Lung (tissue), 12 donors: Measurements from ENCODE around the gene DNAJB6. TPM values are rescaled to one million over a fixed set of nuclear protein-coding genes. Genes with fewer than 3 reads are reported as not detected.

Experiments
- ATAC-seq: fragments of 200-7000 bp; cut with Tn5 transposase; one replicate; pipeline ENCODE4 v1.9.1; 2020; ENCODE audit warnings: moderate number of reproducible peaks; ENCODE audit not compliant: insufficient read depth, low FRiP score
- DNase-seq, 3 donors: peaks; one replicate each; pipeline ENCODE4 v3.0.0-alpha.2; 2013 to 2017
- H3K27ac ChIP-seq, 2 donors: one replicate each; pipeline ENCODE4 v1.5.1; 2013; ENCODE audit warnings: mild to moderate bottlenecking in 2 of 2, moderate library complexity in 2 of 2, control low read depth in 1 of 2, inconsistent platforms in 1 of 2, low read depth in 1 of 2, low read length in 1 of 2
- H3K27me3 ChIP-seq, 3 donors: one replicate each; pipeline ENCODE4 v1.5.1; 2013; ENCODE audit warnings: low read length in 2 of 3; ENCODE audit not compliant: control insufficient read depth in 3 of 3, insufficient read depth in 3 of 3
- H3K36me3 ChIP-seq, 4 donors: one replicate each; pipeline ENCODE4 v1.5.1; 2013; ENCODE audit warnings: low read length in 4 of 4, mild to moderate bottlenecking in 1 of 4, moderate library complexity in 1 of 4; ENCODE audit not compliant: control insufficient read depth in 4 of 4, insufficient read depth in 4 of 4
- H3K4me1 ChIP-seq, 5 donors: one replicate each; pipeline ENCODE4 v1.5.1; 2013; ENCODE audit warnings: low read length in 5 of 5, mild to moderate bottlenecking in 2 of 5, moderate library complexity in 1 of 5; ENCODE audit not compliant: control insufficient read depth in 5 of 5, insufficient read depth in 5 of 5
- H3K4me3 ChIP-seq: one replicate; pipeline ENCODE4 v1.5.1; 2013; ENCODE audit warnings: mild to moderate bottlenecking, control low read depth, moderate library complexity
- H3K9ac ChIP-seq, 2 donors: one replicate each; pipeline ENCODE4 v1.5.1; 2013; ENCODE audit warnings: low read length in 2 of 2, control low read depth in 1 of 2; ENCODE audit not compliant: insufficient read depth in 1 of 2
- H3K9me3 ChIP-seq, 4 donors: one replicate each; pipeline ENCODE4 v1.5.1; 2013; ENCODE audit warnings: low read length in 3 of 4, mild to moderate bottlenecking in 1 of 4, moderate library complexity in 1 of 4; ENCODE audit not compliant: control insufficient read depth in 4 of 4, insufficient read depth in 3 of 4
- CTCF ChIP-seq: IDR thresholded peaks from 2 replicates; pipeline ENCODE4 v1.5.1; 2012; ENCODE audit warnings: mild to moderate bottlenecking; ENCODE audit errors: control extremely low read depth, extremely low read depth
- WGBS, 2 donors: extraction: QIAGEN DNeasy Blood & Tissue Kit; methylation state at CpG; one replicate each; pipeline ENCODE4 v1.1.7; 2013; 5-methylcytosine and 5-hydroxymethylcytosine counted together
- polyA plus RNA-seq, 2 donors: library from polyadenylated mRNA; stranded (reverse); fragments of 200-250 nt; gene quantifications; one replicate each; pipeline ENCODE4 v1.2.1, GENCODE V29; 2013
- total RNA-seq, 2 donors: library from RNA; depleted of rRNA in 1 of 2; stranded (reverse); fragments of >200 nt in 1 of 2; gene quantifications; one replicate each; pipeline ENCODE4 v1.2.1, GENCODE V29; 2014 to 2021
- donor health status: control.
- donor health status: control.
- donor health status: Bipolar disorder and iron deficiency.
- donor health status: healthy.
- donor health status: DM: yes; HTN: yes; CAD: no.

DNAJB6 gene
- total and polyA plus RNA-seq, 4 donors = 58.1 to 117 (median 83.0) TPM

GRCh38 chr7:157429680-157430224 lies 92.9 kb downstream of the DNAJB6 start:
- H3K9ac ChIP-seq = no peak overlapping the region
- no peaks in the 10 kb centered on the region for H3K9me3 ChIP-seq
- H3K36me3 ChIP-seq = no peaks in the 10 kb centered on the region
- peaks cover 0 to 6% (median 4%) of the 10 kb centered on the region in 3 donors for H3K27me3 ChIP-seq
- no peak overlapping the region for H3K4me3 ChIP-seq
- DNase-seq = no peak
- H3K4me1 ChIP-seq = peaks cover 0 to 3% (median 0%) of the 10 kb centered on the region in 5 donors
- 88 to 97% methylated on average over 6 of the region's 6 CpGs for WGBS, 2 donors
- no peak for ATAC-seq
- H3K27ac ChIP-seq = no peak overlapping the region
- TF ChIP-seq CTCF = no peak

- ATAC-seq (no peak), DNase-seq (no peak)
- Histone ChIP-seq H3K36me3 (no peaks in the 10 kb centered on the region), H3K9me3 (no peaks in the 10 kb centered on the region), H3K27ac (no peak overlapping the region), H3K4me1 (peaks cover 0 to 3% (median 0%) of the 10 kb centered on the region in 5 donors), H3K4me3 (no peak overlapping the region), H3K9ac (no peak overlapping the region), H3K27me3 (peaks cover 0 to 6% (median 4%) of the 10 kb centered on the region in 3 donors)
- WGBS, 2 donors = 66 to 75% methylated on average over 7 of the region's 7 CpGs
- no peak for TF ChIP-seq CTCF
Measured at GRCh38 chr7:157430721-157431120, 93.9 kb downstream of the DNAJB6 start.

GRCh38 chr7:157431173-157431950 lies 94.6 kb downstream of the DNAJB6 start:
- ATAC-seq (no peak), DNase-seq (no peak)
- no peak for TF ChIP-seq CTCF
- H3K4me3 ChIP-seq = no peak overlapping the region
- 85 to 89% methylated on average over 29 of the region's 29 CpGs for WGBS, 2 donors
- peaks cover 0 to 6% (median 4%) of the 10 kb centered on the region in 3 donors for H3K27me3 ChIP-seq
- H3K9me3 ChIP-seq = no peaks in the 10 kb centered on the region
- no peak overlapping the region for H3K27ac ChIP-seq
- no peaks in the 10 kb centered on the region for H3K36me3 ChIP-seq
- no peak overlapping the region for H3K9ac ChIP-seq
- peaks cover 0 to 3% (median 0%) of the 10 kb centered on the region in 5 donors for H3K4me1 ChIP-seq
